Hepatocyte (in vitro differentiated cells): ENCODE results near the gene RNF130. TPM values are rescaled to one million over a fixed set of nuclear protein-coding genes. Genes with fewer than 3 reads are reported as not detected.

Experiments
- DNase-seq: peaks from one replicate; pipeline ENCODE4 v3.0.0-alpha.2; 2016; ENCODE audit warnings: low spot score
- H2AFZ ChIP-seq: fragments of 200-600 bp; sonication (generic); 2 replicates; pipeline ENCODE4 v1.6.0; 2016; ENCODE audit warnings: antibody characterized with exemption, mild to moderate bottlenecking
- H3K27ac ChIP-seq: fragments of 200-600 bp; sonication (generic); 2 replicates; pipeline ENCODE4 v1.5.1; 2016; ENCODE audit warnings: mild to moderate bottlenecking
- H3K27me3 ChIP-seq: fragments of 200-600 bp; sonication (generic); 2 replicates; pipeline ENCODE4 v1.6.1; 2016
- H3K36me3 ChIP-seq: fragments of 200-600 bp; sonication (generic); replicated peaks from 2 replicates; pipeline ENCODE4 v1.5.1; 2016; ENCODE audit warnings: low read depth; ENCODE audit not compliant: insufficient read depth
- H3K4me1 ChIP-seq: fragments of 200-600 bp; sonication (generic); 2 replicates; pipeline ENCODE4 v1.5.1; 2016; ENCODE audit warnings: mild to moderate bottlenecking, moderate library complexity; ENCODE audit not compliant: insufficient read depth
- H3K4me2 ChIP-seq: fragments of 200-600 bp; sonication (generic); 2 replicates; pipeline ENCODE4 v1.6.0; 2016
- H3K4me3 ChIP-seq: fragments of 200-600 bp; sonication (generic); 2 replicates; pipeline ENCODE4 v1.5.1; 2016; ENCODE audit warnings: mild to moderate bottlenecking
- H3K79me2 ChIP-seq: fragments of 200-600 bp; sonication (generic); 2 replicates; pipeline ENCODE4 v1.6.0; 2017; ENCODE audit warnings: mild to moderate bottlenecking
- H3K9me2 ChIP-seq: fragments of 200-600 bp; sonication (generic); replicated peaks from 2 replicates; pipeline ENCODE4 v1.6.0; 2017; ENCODE audit warnings: mild to moderate bottlenecking; ENCODE audit not compliant: insufficient read depth
- H3K9me3 ChIP-seq: fragments of 200-600 bp; sonication (generic); 2 replicates; pipeline ENCODE4 v1.5.1; 2016; ENCODE audit warnings: low read depth, mild to moderate bottlenecking
- H4K20me1 ChIP-seq: fragments of 200-600 bp; sonication (generic); 2 replicates; pipeline ENCODE4 v1.6.0; 2016; ENCODE audit warnings: mild to moderate bottlenecking; ENCODE audit not compliant: insufficient read depth, poor library complexity, severe bottlenecking
- CTCF ChIP-seq: fragments of 200-600 bp; sonication (generic); IDR thresholded peaks from 2 replicates; pipeline ENCODE4 v1.5.1; 2016; ENCODE audit warnings: antibody characterized with exemption, mild to moderate bottlenecking; ENCODE audit not compliant: poor library complexity
- EZH2 ChIP-seq: fragments of 200-600 bp; sonication (generic); IDR thresholded peaks from 2 replicates; pipeline ENCODE4 v1.6.1; 2016; ENCODE audit warnings: antibody characterized with exemption, mild to moderate bottlenecking, borderline replicate concordance
- EZH2phosphoT487 ChIP-seq: fragments of 200-600 bp; sonication (generic); IDR thresholded peaks from one replicate; pipeline ENCODE4 v1.6.1; 2018; ENCODE audit warnings: antibody characterized with exemption, mild to moderate bottlenecking, low read depth, moderate library complexity; ENCODE audit not compliant: unreplicated experiment, severe bottlenecking
- WGBS: methylation state at CpG from one replicate; pipeline ENCODE4 v1.1.6; 2016; ENCODE audit warnings: low lambda C conversion rate; ENCODE audit errors: missing lambda C conversion rate; 5-methylcytosine and 5-hydroxymethylcytosine counted together
- polyA plus RNA-seq: library from polyadenylated mRNA; unstranded; fragments of >200 nt; fragmentation: Nextera tagmentation; extraction: Ambion mirVana; gene quantifications from 2 replicates; pipeline ENCODE4 v1.2.1, GENCODE V29; 2016
- total RNA-seq: library from RNA; depleted of rRNA; stranded (reverse); fragments of >200 nt; gene quantifications from 2 replicates; pipeline ENCODE4 v1.2.3, GENCODE V29; 2014

The RNF130 gene
- total and polyA plus RNA-seq, 2 experiments from 2014 or later, result 42.4 to 64.9 TPM

- peaks cover 52% of the 10 kb centered on the region for H3K79me2 ChIP-seq
- 92% methylated on average over 4 of the region's 4 CpGs for WGBS
- DNase-seq, result no peak
- no peaks in the 10 kb centered on the region for H3K4me1 ChIP-seq
- H3K36me3 ChIP-seq, result no peaks in the 10 kb centered on the region
- no peak overlapping the region for H2AFZ ChIP-seq
- H3K9me2 ChIP-seq, result no peaks in the 10 kb centered on the region
- no peaks in the 10 kb centered on the region for H3K27me3 ChIP-seq
- no peaks in the 10 kb centered on the region for H3K9me3 ChIP-seq
- no peak overlapping the region for H3K27ac ChIP-seq
- no peak overlapping the region for H3K4me3 ChIP-seq
- peaks cover 6% of the 10 kb centered on the region for H4K20me1 ChIP-seq
- TF ChIP-seq EZH2 (no peak), EZH2phosphoT487 (no peak), CTCF (no peak)
- no peak overlapping the region for H3K4me2 ChIP-seq
Observed at GRCh38 chr5:180043377-180043776, 28.2 kb downstream of the RNF130 start.

DNA sequence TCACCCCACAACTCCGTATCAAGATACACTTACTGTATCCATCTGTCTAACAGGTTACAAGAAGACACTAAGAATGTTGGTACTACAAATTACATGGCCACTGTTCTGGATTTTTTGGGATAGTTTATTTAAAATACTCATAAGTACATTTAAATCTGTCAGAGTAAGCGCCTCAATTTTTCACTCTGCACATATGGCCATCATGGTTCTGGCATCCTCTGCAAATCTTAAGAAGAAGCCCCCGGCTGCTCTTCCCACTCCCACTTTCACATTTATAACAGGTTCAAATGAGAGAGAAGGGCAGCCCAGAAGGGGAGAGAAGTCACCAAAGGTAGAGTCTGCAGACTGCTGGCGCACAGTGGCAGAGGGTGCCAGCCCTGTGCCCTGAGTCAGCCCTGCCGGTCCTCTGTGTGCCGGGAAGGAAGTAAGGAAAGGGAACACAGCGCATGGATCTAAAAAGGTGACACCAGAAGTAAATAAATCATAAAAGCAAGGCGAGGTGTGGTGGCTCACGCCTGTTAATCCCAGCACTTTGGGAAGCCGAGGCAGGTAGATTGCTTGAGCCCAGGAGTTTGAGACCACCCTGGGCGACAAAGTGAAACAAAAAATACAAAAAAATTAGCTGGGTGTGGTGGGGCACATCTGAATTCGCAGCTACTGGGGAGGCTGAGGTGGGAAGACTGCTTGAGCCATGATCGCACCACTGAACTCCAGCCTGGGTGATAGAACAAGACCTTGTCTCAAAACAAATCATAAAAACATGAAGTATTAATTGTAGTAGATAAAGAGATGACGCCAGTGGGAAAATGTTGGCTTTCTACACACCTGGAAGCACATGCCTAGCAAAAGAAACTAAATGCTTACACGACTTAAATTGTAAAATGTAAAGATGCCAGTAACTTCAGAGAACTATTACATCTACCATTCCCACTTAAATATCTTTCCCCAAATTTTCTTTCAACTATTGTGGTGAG, 30.0 kb downstream of the RNF130 start:
- Histone ChIP-seq H3K79me2 (peaks cover 37% of the 10 kb centered on the region), H3K36me3 (no peaks in the 10 kb centered on the region), H2AFZ (no peak overlapping the region), H3K27ac (no peak overlapping the region), H3K27me3 (no peaks in the 10 kb centered on the region), H3K9me2 (no peaks in the 10 kb centered on the region), H4K20me1 (no peaks in the 10 kb centered on the region), H3K9me3 (no peaks in the 10 kb centered on the region), H3K4me3 (no peak overlapping the region), H3K4me1 (no peaks in the 10 kb centered on the region), H3K4me2 (no peak overlapping the region)
- no peak for TF ChIP-seq EZH2
- no peak for TF ChIP-seq EZH2phosphoT487
- no peak for TF ChIP-seq CTCF
- DNase-seq, result no peak
- WGBS, result 92% methylated on average over 15 of the region's 15 CpGs

- H3K27me3 ChIP-seq, result no peaks in the 10 kb centered on the region
- no peak overlapping the region for H3K27ac ChIP-seq
- H3K79me2 ChIP-seq, result peaks cover 29% of the 10 kb centered on the region
- WGBS, result 87% methylated on average over 11 of the region's 11 CpGs
- H4K20me1 ChIP-seq, result no peaks in the 10 kb centered on the region
- H3K9me2 ChIP-seq, result no peaks in the 10 kb centered on the region
- no peak overlapping the region for H3K4me3 ChIP-seq
- DNase-seq, result no peak
- H3K9me3 ChIP-seq, result no peaks in the 10 kb centered on the region
- H3K4me1 ChIP-seq, result no peaks in the 10 kb centered on the region
- H2AFZ ChIP-seq, result no peak overlapping the region
- H3K36me3 ChIP-seq, result no peaks in the 10 kb centered on the region
- TF ChIP-seq EZH2phosphoT487 (no peak), CTCF (no peak), EZH2 (no peak)
- no peak overlapping the region for H3K4me2 ChIP-seq
Observed at GRCh38 chr5:180040287-180041214, 31.0 kb downstream of the RNF130 start.
